ENCODE results near the gene ATG7.

The ATG7 gene

GRCh38 chr3:11271986-11272904 lies at the start of gene ATG7:
Gene ATG7, plus strand, starts transcription at chr3:11272397. Its CDS starts 26,299 bp downstream, at chr3:11298696.
- DNase-seq (ENCODE audit: low read depth) = peak; percentile 94

- DNase-seq (ENCODE audit: low read depth) = no peak
Observed at GRCh38 chr3:11224010-11224409, 48.2 kb upstream of the ATG7 start.

- DNase-seq (ENCODE audit: low read depth) = no peak
Observed at GRCh38 chr3:11224870-11225229, 47.3 kb upstream of the ATG7 start.

- DNase-seq (ENCODE audit: low read depth) = no peak
Observed at GRCh38 chr3:11226042-11226370, 46.2 kb upstream of the ATG7 start.

GRCh38 chr3:11228041-11228440 lies 44.2 kb upstream of the ATG7 start:
- DNase-seq (ENCODE audit: low read depth) = no peak

GRCh38 chr3:11230125-11230524 lies 42.1 kb upstream of the ATG7 start:
- no peak for DNase-seq (ENCODE audit: low read depth)

GRCh38 chr3:11230832-11231231 lies 41.4 kb upstream of the ATG7 start:
- DNase-seq (ENCODE audit: low read depth) = no peak

- no peak for DNase-seq (ENCODE audit: low read depth)
Observed at GRCh38 chr3:11235385-11235784, 36.8 kb upstream of the ATG7 start.

- peak; percentile 76 for DNase-seq (ENCODE audit: low read depth)
Observed at GRCh38 chr3:11236588-11237461, 35.4 kb upstream of the ATG7 start.

- no peak for DNase-seq (ENCODE audit: low read depth)
Observed at GRCh38 chr3:11238060-11238459, 34.1 kb upstream of the ATG7 start.

GRCh38 chr3:11238880-11239279 lies 33.3 kb upstream of the ATG7 start:
- no peak for DNase-seq (ENCODE audit: low read depth)

GRCh38 chr3:11239796-11240195 lies 32.4 kb upstream of the ATG7 start:
- DNase-seq (ENCODE audit: low read depth) = no peak

- no peak for DNase-seq (ENCODE audit: low read depth)
Observed at GRCh38 chr3:11240496-11240895, 31.7 kb upstream of the ATG7 start.

GRCh38 chr3:11244121-11244677 lies 28.0 kb upstream of the ATG7 start:
- DNase-seq (ENCODE audit: low read depth) = no peak

- no peak for DNase-seq (ENCODE audit: low read depth)
Observed at GRCh38 chr3:11245276-11245675, 26.9 kb upstream of the ATG7 start.

GRCh38 chr3:11245827-11246662 lies 26.2 kb upstream of the ATG7 start:
- no peak for DNase-seq (ENCODE audit: low read depth)

- DNase-seq (ENCODE audit: low read depth) = no peak
Observed at GRCh38 chr3:11246663-11246970, 25.6 kb upstream of the ATG7 start.

GRCh38 chr3:11247362-11247761 lies 24.8 kb upstream of the ATG7 start:
- DNase-seq (ENCODE audit: low read depth) = no peak

GRCh38 chr3:11248596-11248995 lies 23.6 kb upstream of the ATG7 start:
- no peak for DNase-seq (ENCODE audit: low read depth)

GRCh38 chr3:11250902-11251806 lies 21.0 kb upstream of the ATG7 start:
- DNase-seq (ENCODE audit: low read depth) = no peak

GRCh38 chr3:11251807-11252176 lies 20.4 kb upstream of the ATG7 start:
- no peak for DNase-seq (ENCODE audit: low read depth)

Data from stimulated activated CD8-positive, alpha-beta memory T cell treated with anti-CD3 and anti-CD28 coated beads, Interleukin-12 subunit alpha, Interleukin-12 subunit beta, amount 100 ng/mL, for 1 hour (primary cell).